ENCODE results near the gene PROM2. TPM values are rescaled to one million over a fixed set of nuclear protein-coding genes. Genes with fewer than 3 reads are reported as not detected.

The PROM2 gene
- total and polyA plus RNA-seq, 4 donors: 0.11 to 1.1 (median 0.24) TPM

DNA sequence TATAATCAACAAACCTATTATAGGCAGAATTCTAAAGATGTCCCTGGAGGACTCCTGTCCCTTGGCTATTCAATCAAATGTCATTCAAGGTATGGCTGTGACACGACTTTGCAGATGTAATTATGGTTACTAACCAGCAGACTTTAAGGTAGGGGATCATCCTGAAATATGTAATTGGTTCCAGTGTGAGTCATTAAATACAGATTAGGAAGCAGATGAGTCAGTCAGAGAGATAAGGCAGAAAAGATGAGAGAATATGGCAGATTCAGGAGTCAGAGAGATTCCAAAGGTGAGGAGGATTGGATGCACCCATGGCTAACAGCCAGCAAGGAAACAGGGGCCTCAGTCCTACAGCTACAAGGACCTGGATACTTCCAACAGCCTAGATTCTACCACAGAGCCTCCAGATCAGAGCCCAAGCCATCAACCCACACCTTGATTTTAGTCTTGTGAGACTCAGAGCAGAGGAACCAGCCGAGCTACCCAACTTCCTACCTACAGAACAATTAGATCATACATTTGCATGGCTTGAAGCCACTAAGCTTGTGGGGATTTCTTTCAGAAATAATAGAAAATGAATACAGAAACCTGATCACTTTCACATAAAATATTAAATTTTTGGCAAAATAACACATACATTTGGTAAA, 11.2 kb upstream of the PROM2 start:
- no peak for TF ChIP-seq FOXA1 (IDR thresholded peaks at IDR 0.05)
- no peak for TF ChIP-seq TAF1 (conservative IDR thresholded peaks at IDR 0.05)
- TF ChIP-seq FOXA2 (IDR thresholded peaks at IDR 0.05): no peak
- no peaks in the 10 kb centered on the region for H3K27me3 ChIP-seq (ENCODE audit: control insufficient read depth in 4 of 4, insufficient read depth in 4 of 4, low read length in 3 of 4)
- peak; percentile 21 for DNase-seq (ENCODE audit: low spot score)
- H3K4me3 ChIP-seq (ENCODE audit: low read depth in 1 of 3, low read length in 3 of 3): no peak overlapping the region
- H3K27ac ChIP-seq (ENCODE audit: low read depth in 1 of 2, low read length in 2 of 2): no peak overlapping the region
- H3K9ac ChIP-seq (ENCODE audit: low read depth in 1 of 2, low read length in 2 of 2): no peak overlapping the region
- no peaks in the 10 kb centered on the region for H3K36me3 ChIP-seq (ENCODE audit: control insufficient read depth in 4 of 4, insufficient read depth in 3 of 4, low read depth in 1 of 4, low read length in 3 of 4)
- no peaks in the 10 kb centered on the region for H3K9me3 ChIP-seq (ENCODE audit: control insufficient read depth in 4 of 4, low read length in 3 of 4)
- H3K4me1 ChIP-seq (ENCODE audit: control insufficient read depth in 4 of 4, insufficient read depth in 4 of 4, low read length in 3 of 4): peaks cover 0 to 1% (median under 1%) of the 10 kb centered on the region in 4 donors
- WGBS: 91% methylated on average over 2 of the region's 2 CpGs

DNA sequence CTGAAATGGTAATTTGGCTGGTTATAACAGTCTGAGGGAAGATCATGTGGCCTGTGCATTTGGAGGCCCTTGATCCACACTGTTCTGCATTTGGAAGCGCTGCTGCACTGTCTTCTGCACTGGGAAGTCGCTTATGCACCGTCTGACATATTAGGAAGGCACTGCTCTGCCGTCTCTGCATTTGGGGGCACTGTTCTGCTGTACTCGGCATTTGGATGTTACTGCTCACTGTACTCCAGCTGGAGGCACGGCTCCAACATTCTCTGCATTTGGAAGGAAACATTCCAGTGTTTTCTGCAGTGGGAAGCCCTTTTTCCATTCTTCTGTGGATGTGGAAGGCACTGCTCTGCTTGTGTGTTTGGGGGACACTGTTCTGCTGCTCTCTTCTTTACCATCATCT, 9.6 kb upstream of the PROM2 start:
- H3K4me1 ChIP-seq (ENCODE audit: control insufficient read depth in 4 of 4, insufficient read depth in 4 of 4, low read length in 3 of 4): peaks cover 0 to 4% (median 3%) of the 10 kb centered on the region in 4 donors
- no peaks in the 10 kb centered on the region for H3K9me3 ChIP-seq (ENCODE audit: control insufficient read depth in 4 of 4, low read length in 3 of 4)
- H3K27me3 ChIP-seq (ENCODE audit: control insufficient read depth in 4 of 4, insufficient read depth in 4 of 4, low read length in 3 of 4): no peaks in the 10 kb centered on the region
- TF ChIP-seq EGR1 (IDR thresholded peaks at IDR 0.05; ENCODE audit: low read depth in 2 of 2): no peak
- TF ChIP-seq FOXA2 (IDR thresholded peaks at IDR 0.05): no peak
- no peak for TF ChIP-seq ATF3 (IDR thresholded peaks at IDR 0.05)
- no peak for TF ChIP-seq JUND (IDR thresholded peaks at IDR 0.05)
- TF ChIP-seq ZBTB33 (IDR thresholded peaks at IDR 0.05): no peak
- no peak for TF ChIP-seq HNF4A (conservative IDR thresholded peaks at IDR 0.05)
- no peak for TF ChIP-seq HNF4G (IDR thresholded peaks at IDR 0.05)
- TF ChIP-seq GABPA (IDR thresholded peaks at IDR 0.05 in 1 of 2, conservative IDR thresholded peaks at IDR 0.05 in 1 of 2): no peak
- no peak for TF ChIP-seq FOXA1 (IDR thresholded peaks at IDR 0.05)
- no peak for TF ChIP-seq TAF1 (conservative IDR thresholded peaks at IDR 0.05)
- TF ChIP-seq, protein P1, sequence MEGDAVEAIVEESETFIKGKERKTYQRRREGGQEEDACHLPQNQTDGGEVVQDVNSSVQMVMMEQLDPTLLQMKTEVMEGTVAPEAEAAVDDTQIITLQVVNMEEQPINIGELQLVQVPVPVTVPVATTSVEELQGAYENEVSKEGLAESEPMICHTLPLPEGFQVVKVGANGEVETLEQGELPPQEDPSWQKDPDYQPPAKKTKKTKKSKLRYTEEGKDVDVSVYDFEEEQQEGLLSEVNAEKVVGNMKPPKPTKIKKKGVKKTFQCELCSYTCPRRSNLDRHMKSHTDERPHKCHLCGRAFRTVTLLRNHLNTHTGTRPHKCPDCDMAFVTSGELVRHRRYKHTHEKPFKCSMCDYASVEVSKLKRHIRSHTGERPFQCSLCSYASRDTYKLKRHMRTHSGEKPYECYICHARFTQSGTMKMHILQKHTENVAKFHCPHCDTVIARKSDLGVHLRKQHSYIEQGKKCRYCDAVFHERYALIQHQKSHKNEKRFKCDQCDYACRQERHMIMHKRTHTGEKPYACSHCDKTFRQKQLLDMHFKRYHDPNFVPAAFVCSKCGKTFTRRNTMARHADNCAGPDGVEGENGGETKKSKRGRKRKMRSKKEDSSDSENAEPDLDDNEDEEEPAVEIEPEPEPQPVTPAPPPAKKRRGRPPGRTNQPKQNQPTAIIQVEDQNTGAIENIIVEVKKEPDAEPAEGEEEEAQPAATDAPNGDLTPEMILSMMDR (IDR thresholded peaks at IDR 0.05; ENCODE audit: low read depth, low read length, missing input control): no peak
- TF ChIP-seq RAD21 (IDR thresholded peaks at IDR 0.05): no peak
- TF ChIP-seq YY1 (IDR thresholded peaks at IDR 0.05): no peak
- TF ChIP-seq NR2F2 (IDR thresholded peaks at IDR 0.05): no peak
- TF ChIP-seq, protein P2, sequence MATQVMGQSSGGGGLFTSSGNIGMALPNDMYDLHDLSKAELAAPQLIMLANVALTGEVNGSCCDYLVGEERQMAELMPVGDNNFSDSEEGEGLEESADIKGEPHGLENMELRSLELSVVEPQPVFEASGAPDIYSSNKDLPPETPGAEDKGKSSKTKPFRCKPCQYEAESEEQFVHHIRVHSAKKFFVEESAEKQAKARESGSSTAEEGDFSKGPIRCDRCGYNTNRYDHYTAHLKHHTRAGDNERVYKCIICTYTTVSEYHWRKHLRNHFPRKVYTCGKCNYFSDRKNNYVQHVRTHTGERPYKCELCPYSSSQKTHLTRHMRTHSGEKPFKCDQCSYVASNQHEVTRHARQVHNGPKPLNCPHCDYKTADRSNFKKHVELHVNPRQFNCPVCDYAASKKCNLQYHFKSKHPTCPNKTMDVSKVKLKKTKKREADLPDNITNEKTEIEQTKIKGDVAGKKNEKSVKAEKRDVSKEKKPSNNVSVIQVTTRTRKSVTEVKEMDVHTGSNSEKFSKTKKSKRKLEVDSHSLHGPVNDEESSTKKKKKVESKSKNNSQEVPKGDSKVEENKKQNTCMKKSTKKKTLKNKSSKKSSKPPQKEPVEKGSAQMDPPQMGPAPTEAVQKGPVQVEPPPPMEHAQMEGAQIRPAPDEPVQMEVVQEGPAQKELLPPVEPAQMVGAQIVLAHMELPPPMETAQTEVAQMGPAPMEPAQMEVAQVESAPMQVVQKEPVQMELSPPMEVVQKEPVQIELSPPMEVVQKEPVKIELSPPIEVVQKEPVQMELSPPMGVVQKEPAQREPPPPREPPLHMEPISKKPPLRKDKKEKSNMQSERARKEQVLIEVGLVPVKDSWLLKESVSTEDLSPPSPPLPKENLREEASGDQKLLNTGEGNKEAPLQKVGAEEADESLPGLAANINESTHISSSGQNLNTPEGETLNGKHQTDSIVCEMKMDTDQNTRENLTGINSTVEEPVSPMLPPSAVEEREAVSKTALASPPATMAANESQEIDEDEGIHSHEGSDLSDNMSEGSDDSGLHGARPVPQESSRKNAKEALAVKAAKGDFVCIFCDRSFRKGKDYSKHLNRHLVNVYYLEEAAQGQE (IDR thresholded peaks at IDR 0.05): no peak
- TF ChIP-seq, protein P3, sequence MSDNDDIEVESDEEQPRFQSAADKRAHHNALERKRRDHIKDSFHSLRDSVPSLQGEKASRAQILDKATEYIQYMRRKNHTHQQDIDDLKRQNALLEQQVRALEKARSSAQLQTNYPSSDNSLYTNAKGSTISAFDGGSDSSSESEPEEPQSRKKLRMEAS (IDR thresholded peaks at IDR 0.05): no peak
- no peak for TF ChIP-seq RXRA (IDR thresholded peaks at IDR 0.05)
- no peak for TF ChIP-seq SP1 (IDR thresholded peaks at IDR 0.05)
- H3K9ac ChIP-seq (ENCODE audit: low read depth in 1 of 2, low read length in 2 of 2): no peak overlapping the region
- WGBS: 68% methylated on average over 6 of the region's 6 CpGs
- H3K27ac ChIP-seq (ENCODE audit: low read depth in 1 of 2, low read length in 2 of 2): no peak overlapping the region
- H3K36me3 ChIP-seq (ENCODE audit: control insufficient read depth in 4 of 4, insufficient read depth in 3 of 4, low read depth in 1 of 4, low read length in 3 of 4): no peaks in the 10 kb centered on the region
- H3K4me3 ChIP-seq (ENCODE audit: low read depth in 1 of 3, low read length in 3 of 3): no peak overlapping the region
- DNase-seq (ENCODE audit: low spot score): no peak

All from liver (tissue), 9 donors.